Measurements from ENCODE around the gene STK36.

The STK36 gene

DNA sequence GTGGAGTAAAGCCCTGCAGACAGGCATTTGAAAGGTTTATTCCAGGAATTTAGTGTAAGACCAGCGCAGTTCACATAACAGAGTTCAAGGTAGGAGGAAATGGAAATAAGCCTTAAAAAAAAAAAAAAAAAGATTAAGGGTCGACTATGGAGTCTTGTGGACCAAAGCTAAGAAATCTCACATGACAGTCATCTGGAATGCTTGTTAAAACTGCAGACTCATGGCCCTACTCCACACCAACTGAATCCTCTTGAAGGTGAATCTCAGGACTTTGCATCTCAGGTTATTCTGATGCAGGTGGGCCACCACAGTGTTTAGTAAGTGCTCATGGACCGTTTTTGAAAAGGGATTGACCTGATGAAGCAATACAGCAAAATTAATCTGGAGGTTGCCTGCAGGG lies 47.6 kb downstream of the STK36 start:
- no peak for DNase-seq (ENCODE audit: low read depth in 1 of 2, low spot score in 1 of 2)

DNA sequence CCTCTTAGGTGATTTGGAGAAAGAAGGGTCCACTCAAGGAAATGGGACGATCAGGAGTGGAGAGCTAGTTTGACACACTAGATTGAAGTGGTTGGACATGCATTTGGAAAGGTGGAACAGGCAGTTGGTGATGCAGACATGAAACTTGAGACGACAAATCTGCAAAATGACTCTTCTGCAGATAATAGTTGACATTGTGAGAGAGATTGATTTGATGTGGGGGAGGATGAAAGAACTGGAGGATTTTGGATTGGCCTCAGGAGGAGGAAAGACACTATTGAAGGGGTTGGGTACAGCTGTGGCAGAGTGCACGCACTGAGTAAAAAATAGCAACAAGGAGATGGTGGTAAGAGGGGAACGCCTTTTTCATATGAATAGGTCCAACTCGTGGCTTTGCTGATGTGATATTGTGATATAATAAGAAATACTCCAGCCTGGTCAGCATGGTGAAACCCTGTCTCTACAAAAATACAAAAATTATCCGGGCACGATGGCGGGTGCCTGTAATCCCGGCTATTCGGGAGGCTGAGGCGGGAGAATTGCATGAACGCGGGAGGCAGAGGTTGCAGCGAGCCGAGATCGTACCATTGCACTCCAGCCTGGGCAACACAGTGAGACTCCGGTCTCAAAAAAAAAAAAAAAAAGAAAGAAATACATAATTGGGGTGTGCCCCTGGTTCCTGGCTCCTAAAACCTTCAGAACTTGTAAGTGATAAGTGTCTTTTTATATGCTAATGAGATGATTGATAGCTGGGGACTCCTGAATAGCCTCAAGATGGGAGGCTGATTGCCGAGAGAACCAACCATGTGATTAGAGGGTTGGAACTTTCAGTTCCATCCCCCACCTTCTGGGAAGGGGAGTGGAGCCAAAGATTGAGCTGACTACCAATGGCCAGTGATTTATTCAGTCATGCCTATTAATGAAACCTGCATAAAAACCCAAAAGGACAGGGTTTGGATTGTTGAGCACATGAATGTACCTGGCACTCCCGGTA lies 48.5 kb downstream of the STK36 start:
- DNase-seq (ENCODE audit: low read depth in 1 of 2, low spot score in 1 of 2), result no peak

DNA sequence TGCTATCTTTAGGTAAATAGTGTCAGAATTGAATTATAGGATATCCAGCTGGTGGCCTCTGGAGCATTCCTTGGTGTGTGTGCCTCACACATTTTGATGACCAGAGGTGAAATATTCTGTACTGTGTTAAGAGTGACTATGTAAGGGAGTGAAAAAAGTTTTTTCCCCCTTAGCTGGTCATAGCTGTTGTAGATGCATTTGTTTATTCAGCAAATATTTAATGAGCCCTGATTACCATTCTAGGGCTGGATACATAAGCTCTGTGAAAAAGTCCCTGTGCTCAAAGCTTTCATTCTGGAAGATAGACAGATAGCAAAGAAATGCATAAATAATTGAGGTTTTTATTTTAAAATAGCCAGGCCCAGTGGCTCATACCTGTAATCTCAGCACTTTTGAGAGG lies 49.6 kb downstream of the STK36 start:
- no peak for DNase-seq (ENCODE audit: low read depth in 1 of 2, low spot score in 1 of 2)

DNA sequence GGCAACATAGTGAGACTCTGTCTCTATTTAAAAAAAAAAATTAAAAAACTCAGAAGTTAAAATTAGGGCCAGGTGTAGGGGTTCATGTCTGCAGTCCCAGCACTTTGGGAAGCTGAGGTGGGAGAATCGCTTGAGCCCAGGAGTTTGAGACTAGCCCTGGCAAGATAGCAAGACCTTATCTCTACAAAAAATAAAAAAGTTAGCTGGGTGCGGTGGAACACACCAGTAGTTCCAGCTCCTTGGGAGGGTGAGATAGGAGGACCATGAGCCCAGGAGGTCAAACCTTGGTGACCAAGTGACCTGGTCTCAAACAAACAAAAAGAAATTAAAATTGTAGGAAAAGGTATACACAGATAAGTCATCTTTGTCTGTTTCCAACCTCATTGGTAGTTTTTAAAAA lies 50.0 kb downstream of the STK36 start:
- DNase-seq (ENCODE audit: low read depth in 1 of 2, low spot score in 1 of 2), result no peak

DNA sequence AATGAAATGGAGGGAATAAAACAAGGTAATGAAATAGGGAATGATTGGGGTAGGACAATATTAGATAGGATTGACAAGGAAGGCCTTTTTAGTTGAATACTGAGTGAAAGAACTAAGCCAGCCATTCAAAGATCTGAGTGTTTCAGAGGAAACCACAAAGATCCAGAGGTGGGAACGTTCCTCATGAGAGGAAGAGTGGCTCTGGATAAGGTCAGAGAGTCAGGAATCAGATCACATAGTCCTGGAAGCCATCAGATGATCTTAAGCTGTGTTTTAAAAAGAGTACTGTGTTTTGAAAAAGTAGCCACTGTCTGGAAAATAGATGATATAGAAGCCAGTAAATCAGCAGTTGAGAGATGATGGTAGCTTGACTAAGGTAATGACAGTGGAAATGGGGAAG lies 50.5 kb downstream of the STK36 start:
- no peak for DNase-seq (ENCODE audit: low read depth in 1 of 2, low spot score in 1 of 2)

DNA sequence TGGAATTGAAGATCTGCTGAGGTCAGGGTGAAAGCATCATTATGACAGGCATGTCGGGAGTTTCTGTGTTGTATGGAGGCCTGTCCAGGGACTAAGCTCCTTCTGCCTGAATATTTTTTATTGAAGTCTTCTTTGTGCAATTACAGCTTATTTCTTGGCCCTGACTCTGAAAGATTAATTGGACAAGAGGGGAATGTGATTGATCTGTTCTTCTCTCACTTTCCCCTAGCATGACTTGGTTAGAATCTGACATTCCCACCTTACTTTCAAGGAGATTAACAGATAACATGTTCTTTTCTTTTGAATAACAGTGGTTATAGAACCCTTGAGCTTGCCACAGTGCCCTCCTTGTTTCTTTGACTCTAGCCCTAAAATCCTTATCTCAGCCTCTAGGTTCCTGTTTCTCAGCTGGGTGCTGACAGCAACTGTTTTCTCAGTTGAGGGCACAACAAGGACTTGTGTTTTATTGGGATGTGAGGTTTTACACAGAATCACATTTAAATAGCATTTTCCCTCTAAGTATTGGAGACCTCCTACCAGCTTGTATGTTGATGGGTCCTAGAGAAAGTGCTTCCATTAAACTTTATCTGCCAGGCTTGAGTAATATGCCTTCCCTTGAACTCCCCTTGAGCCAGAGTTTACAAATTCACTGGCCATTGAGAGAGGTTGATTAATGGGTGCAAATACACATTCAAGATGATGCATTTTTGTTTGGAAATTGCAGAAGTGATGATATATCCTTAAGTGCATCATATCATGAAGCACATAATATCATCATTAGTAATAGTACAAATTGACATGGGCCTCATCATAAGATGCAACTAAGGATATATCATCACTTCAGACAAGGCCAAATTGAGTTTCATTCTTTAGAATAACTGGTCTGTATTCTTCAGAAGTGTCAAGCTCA lies 51.2 kb downstream of the STK36 start:
- no peak for DNase-seq (ENCODE audit: low read depth in 1 of 2, low spot score in 1 of 2)

DNA sequence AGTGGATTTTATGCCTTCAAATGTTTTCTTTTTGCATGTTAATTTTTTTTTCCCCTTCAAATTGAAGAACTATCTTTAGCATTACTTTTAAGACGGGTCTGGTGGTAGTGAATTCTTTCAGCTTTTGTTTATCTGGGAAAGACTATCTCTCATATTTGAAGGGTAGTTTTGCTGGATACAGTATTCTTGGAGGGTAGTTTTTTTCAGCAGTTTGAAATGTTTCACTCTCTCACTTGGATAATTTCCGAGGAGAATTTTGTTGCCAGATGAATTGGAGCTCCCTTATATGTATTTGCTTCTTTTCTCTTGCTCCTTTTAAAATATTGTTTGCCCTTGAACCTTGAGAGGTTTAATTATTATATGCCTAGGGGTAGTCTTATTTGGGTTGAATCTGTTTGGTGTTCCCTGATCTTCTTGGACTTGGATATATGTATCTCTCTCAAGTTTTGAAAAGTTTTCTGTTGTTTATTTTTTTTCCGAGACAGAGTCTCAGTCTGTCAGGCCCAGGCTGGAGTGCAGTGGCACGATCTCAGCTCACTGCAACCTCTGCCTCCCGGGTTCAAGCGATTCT lies 54.2 kb downstream of the STK36 start:
- DNase-seq (ENCODE audit: low read depth in 1 of 2, low spot score in 1 of 2), result no peak

DNA sequence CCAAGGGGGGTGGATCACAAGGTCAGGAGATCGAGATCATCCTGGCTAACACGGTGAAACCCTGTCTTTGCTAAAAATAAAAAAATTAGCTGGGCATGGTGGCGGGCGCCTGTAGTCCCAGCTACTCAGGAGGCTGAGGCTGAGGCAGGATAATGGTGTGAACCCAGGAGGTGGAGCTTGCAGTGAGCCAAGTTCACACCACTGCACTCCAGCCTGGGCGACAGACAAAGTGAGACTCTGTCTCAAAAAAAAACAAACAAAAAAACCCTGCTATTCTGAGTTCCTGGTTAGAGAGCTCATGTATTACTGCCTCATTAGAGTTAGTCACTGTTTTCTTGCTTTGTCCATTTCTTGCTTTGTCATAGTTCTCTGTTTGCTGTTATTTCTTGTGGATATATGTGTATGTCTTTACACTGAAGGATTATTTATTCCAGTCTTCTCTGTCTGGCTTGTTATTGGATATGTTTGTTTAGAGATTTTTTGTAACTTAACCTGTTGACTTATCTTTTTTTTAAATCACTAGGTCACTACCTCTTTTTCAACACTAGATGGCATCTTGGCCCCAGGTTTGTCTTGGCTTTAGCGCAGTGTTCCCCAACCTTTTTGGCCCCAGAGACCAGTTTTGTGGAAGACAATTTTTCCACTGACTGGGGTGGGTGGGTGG lies 55.7 kb downstream of the STK36 start:
- no peak for DNase-seq (ENCODE audit: low read depth in 1 of 2, low spot score in 1 of 2)

DNA sequence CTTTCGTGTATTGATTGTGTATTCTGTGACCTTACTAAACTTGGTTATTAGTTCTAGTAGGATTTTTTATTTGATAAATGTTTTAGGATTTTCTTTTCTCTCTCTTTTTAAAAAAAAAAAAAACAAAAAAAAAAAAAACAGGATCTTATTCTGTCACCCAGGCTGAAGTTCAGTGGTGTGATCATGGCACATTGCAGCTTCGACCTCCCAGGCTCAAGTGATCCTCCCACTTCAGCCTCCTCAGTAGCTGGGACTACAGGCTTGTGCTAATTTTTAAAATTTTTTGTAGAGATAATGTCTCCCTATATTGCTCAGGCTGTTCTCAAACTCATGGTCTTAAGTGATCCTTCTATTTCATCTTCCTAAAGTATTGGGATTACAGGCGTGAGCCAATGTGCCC lies 57.8 kb downstream of the STK36 start:
- no peak for DNase-seq (ENCODE audit: low read depth in 1 of 2, low spot score in 1 of 2)

DNA sequence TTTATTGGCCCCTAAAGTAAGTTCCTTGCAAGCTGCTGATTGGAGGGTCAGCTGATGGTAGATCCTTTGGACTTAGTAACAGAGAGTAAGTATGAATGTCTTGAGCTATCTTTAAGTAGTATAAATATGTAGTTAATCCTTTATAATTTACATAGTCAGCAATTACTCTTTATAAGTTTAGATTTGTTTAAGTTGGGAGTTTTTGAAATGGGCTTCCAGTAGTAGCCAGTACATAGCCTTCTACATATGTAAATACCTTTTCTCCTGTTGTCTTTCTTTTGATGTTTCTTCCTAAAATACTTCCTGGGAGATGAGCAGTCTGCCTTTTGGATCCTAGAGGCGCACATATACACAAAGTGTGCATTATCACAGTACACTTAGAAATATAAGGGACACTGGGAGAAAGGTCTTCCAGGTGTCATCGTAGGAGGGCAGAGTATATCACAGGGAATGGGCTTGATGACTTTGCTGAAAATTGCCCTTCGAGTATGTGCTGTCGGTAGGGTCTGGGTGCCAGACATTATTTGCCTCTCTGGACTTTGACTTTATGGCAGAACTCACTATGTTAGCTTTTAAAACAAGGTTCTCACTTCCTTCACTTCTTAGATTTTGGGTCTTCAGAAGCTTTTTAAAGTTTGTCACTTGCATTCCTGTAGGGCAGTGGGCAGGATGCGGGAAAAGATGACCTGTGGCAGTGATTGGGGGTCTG lies 60.3 kb downstream of the STK36 start:
- no peak for DNase-seq (ENCODE audit: low read depth in 1 of 2, low spot score in 1 of 2)

DNA sequence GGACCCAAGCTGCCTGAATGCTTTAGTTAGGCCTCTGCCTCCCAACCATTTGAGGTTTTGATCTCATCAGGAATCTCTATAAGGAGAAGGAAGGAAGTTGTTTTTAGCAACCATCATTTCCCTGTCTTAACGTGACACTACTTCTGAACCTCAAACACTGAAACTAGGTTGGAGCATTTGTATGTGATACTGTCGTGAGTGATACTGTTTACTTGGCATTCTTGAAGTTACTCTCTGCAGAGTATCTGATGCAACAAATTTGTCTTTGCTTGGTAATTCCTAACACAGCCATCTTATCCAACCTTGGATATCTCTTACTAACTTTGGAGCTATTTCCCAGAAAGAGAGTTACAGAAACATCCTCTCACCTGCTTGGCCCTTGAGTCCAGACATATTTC lies 60.9 kb downstream of the STK36 start:
- DNase-seq (ENCODE audit: low read depth in 1 of 2, low spot score in 1 of 2), result no peak

DNA sequence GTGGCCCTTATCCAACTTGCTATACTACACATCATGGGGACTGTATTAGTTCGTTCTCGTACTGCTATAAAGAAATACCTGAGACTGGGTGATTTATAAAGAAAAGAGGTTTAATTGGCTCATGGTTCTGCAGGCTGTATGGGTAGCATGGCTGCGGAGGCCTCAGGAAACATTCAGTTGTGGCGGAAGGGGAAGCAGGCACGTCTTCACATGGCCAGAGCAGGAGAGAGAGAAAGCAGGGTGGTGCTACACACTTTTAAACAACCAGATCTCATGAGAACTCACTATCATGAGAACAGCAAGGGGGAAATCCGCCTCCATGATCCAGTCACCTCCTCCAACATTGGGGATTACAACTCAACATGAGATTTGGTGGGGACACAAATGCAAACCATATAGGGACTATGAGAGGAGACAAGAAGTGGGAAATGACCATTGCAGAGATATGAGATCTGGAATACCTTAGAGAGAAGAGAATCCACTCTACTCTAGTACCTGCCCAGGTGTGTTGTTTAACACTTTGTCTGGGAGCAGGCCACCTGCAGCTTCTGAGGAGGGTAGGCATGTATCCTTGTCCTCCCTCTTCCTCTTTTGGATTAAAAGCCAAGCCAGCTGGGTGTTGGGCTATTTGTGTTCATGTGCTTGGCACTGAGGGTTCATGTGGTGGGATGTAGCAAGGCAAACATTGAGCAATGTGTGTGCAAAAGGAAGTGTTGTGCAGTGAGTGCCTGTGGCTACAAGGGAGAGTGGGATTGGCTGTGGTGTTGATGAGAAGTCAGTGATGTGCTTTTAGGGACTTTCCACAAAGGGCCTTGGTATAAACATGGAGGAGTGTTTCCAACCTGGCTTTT lies 61.5 kb downstream of the STK36 start:
- DNase-seq (ENCODE audit: low read depth in 1 of 2, low spot score in 1 of 2), result no peak

DNA sequence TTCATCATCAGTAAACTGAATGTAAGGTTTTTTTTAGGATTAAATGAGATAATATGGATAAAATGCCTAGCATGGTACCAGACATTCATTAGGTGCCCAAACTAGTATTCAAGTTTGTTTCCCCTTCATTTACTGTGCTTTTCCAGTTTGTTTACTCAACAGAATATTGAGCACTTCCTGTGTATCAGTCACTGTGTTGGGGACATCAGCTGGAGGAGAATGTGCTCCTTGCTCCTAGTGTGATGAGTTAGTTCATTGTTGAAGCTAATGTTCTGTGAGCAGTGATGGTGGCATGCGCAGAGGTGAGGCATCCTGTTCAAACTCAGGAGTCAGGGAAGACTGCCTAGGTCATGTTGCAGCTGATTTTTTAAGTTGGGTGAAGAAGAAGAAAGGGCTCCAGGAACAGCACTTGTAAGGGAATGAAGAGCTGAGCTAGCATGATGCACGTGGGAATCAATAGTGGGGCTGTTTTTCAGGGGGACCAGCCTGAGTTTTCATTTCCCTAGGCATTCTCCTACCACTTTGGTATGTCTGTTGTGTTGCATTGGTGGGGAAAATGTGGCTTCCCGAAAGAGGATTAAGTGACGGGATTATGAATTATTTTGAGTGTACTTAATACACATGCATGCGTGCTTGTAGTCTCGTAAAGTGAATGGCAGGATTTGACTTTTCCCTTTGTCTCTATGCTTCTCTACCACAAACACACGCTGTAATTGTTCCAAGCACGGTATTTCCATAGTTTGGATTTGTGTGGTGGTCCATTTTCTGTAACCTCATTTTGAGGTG lies 62.5 kb downstream of the STK36 start:
- no peak for DNase-seq (ENCODE audit: low read depth in 1 of 2, low spot score in 1 of 2)

DNA sequence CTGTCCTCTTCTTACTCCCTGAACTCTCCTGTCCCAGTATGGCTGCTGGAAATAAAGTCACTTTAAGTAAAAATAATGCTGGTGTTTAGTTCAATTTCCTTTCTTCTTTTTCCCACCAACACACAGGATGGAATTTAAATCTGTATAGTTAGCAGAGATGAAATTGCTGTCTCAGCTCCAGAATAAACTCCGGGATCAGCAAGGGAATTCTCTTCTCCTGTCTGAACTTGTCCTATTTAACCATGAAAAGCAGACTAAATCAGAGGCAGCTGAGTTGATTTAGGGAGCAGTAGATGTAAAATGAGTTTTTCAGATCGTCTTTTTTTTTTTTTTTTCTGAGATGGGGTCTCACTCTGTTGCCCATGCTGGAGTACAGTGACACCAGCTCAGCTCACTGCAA lies 64.6 kb downstream of the STK36 start:
- no peak for DNase-seq (ENCODE audit: low read depth in 1 of 2, low spot score in 1 of 2)

DNA sequence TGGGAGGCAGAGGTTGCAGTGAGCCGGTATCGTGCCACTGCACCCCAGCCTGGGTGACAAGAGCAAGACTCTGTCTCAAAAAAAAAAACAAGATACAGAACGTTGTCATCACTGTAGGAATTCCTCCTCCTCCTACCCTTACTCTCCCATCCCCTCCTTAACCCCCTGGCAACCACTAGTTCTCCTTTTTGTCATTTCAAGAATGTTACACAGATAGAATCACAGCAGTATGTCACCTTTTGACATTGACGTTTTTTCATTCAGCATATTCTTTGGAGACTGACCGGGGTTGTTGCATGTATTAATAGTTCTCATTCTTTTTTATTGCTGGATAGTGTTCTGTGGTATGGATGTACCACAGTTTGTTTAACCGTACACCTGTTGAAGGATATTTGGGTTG lies 71.2 kb downstream of the STK36 start:
- DNase-seq (ENCODE audit: low read depth in 1 of 2, low spot score in 1 of 2), result no peak

DNA sequence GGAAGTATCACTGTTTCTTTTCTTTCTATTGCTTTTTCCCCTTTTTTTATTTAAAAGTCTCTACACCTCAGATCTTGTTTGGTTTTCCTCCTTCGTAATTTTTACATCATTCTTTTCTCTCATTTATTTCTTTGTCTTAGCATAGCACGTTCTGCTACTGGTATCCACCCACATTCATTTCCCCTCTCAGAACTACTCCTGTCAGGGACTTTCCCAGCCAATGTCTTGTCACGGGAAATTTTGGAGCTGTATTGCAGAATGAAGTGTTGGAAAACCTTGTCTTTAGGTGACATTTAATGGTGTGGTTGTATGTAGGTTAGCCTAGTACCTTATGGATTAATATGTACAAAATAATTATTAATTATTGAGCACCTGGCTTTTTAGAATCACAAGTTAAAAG lies 72.7 kb downstream of the STK36 start:
- no peak for DNase-seq (ENCODE audit: low read depth in 1 of 2, low spot score in 1 of 2)

DNA sequence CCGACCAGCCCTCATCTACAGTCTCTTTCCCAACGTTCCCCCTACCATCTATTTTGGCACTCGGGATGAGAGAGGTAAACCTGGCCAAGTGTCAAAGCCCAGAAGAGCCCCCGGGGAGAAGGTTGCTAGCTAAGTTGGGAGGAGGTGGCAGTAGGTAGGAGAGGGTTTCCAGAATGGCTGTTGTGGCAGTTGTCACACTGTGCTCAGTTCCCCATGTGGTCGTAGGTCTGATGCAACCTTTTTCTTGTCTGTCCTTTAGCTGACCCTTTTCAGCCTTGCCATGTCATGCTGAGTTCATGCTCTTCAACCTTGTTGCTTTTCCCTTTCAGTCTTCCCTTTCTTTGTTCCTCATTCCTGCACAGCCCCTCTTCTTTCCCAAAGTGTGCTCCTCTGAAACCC lies 73.3 kb downstream of the STK36 start:
- DNase-seq (ENCODE audit: low read depth in 1 of 2, low spot score in 1 of 2), result no peak

DNA sequence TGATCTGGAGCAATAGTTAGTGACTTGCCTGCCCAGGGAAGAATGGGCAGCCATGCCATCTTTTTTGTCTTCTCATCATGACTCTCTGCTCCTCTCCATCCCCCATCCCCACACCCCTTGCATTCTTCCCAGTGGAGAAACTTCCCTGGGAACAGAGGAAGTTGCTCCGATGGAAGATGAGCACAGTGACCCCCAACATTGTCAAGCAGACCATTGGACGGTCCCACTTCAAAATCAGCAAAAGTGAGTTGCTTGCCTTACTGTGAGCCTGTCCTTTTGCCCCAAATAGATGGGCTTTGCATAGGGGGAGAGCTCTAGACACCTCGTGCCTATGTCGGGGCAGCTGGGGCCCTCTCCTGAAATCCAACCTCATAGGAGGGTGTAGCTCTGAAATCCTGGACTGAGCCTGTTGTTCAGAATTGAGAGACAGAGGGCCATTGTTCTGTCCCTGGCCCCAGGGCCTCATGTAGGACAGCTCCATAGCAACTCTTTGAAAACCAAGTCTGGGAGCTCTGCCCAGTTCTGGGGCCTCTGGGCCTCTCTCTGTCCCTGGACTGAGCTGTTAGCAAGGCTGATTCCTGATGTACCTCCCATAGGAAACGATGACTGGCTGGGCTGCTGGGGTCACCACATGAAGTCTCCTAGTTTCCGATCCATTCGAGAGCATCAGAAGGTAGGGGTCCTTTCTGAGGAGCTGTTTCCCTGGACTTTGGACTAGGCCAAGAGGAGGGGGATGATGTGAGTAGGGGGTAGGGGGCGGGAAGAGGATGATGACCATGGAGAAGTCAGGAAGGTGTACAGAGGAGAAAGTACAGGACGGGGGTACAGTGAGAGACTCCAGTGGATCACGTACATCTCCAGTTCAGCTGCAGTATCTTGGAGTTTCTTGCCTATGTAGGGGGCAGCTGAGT lies 73.9 kb downstream of the STK36 start:
- no peak for DNase-seq (ENCODE audit: low read depth in 1 of 2, low spot score in 1 of 2)

Measured in activated CD4-positive, alpha-beta T cell treated with anti-CD3 and anti-CD28 coated beads, Interleukin-2, amount 50 U/mL, for 24 hours (primary cell).